SHP77 treated with DMSO at 0.1 percent for 48 hours (cell line): ENCODE data around the gene PCYOX1L.

Experiments
- DNase-seq: peaks from one replicate; lab custom pipeline; 2025; lab: John Stamatoyannopoulos, UW

PCYOX1L gene

GRCh38 chr5:149337736-149338135 lies 20.1 kb upstream of the PCYOX1L start:
- peak; percentile 81 for DNase-seq

DNA sequence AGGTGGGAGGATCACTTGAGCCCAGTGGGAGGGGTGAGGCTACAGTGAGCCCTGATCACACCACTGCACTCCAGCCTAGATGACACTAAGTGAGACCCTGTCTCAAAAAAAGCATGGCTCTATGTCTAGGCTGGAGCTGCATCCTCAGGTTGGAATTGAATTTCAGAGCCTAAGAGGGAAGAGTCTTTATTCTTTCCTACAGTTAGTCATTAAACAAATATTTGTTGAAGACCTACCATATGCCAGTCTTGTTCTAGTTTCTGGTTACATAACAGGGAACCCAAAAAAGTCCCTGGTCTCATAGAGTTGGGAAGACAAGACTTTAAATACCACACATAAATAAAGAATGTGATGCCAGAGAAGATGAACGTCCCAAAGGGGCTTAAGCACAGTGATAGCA lies 19.5 kb upstream of the PCYOX1L start:
- DNase-seq: no peak

DNA sequence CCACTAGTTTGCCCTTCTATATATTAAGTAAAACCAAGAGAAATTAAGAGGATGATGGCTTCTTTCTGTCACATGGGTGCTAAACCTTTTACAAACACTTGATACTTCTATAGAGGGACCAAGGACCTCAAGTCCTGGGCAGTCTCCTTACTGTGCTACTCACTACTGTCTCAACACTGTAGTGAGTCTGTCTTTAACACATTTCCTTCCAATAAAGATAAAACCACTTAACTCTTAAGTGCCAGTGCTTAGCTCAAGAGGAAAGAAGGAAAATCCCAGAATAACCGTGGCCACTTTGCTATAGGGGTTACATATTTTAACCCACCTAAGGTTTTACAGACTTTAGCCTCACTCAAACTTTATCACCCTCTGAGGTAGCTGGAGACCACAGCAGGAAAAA lies 16.9 kb upstream of the PCYOX1L start:
- no peak for DNase-seq

DNA sequence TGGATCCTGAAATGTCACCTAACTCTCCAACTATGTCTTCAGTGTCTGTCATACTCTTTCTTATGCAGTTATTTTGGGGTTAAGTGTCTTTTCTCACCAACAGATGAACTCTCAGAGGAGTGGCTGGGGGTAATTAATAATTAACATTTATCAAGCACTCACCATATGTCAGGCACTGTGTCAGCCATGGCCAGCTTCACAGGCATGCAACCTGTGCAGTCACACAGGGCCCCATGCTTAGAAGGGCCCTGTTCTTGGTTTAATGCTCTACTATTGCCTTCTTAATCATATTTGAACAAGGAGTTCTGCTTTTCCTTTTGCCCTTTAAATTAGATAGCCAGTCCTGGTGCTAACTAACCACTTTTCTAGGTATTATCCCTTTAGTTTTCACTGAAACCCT lies 16.0 kb upstream of the PCYOX1L start:
- DNase-seq: no peak

DNA sequence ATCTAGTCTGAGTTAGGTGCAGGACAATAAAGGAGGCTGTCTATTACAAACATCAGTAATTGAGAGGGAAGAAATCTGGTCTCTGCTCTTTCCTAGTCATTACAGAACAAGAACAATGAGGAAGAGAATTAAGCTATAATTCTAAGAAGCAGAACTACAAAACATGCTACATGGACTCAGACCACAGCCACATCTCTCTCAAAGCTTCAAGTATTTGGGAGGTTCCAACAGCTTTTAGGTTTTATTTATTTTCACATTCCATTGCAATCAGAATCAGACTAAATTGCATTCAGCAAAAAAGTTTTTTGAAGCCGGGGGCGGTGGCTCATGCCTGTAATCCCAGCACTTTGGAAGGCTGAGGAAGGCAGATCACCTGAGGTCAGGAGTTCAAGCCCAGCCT lies 13.7 kb upstream of the PCYOX1L start:
- no peak for DNase-seq

- DNase-seq: peak; percentile 94
These were observed 12.5 kb upstream of the PCYOX1L start, which contains the start of gene GRPEL2 for GRCh38 chr5:149345147-149345891. Gene GRPEL2 (plus strand): TSS chr5:149345499. CDS start chr5:149345540, 41 bp downstream.

- no peak for DNase-seq
These were observed 12.0 kb upstream of the PCYOX1L start for GRCh38 chr5:149345892-149346222.

- DNase-seq: no peak
These were observed 9.3 kb upstream of the PCYOX1L start for GRCh38 chr5:149348518-149348917.

GRCh38 chr5:149349382-149349781 lies 8.5 kb upstream of the PCYOX1L start:
- no peak for DNase-seq

- DNase-seq: no peak
These were observed 5.7 kb upstream of the PCYOX1L start for GRCh38 chr5:149352169-149352568.

GRCh38 chr5:149353911-149354310 lies 3.9 kb upstream of the PCYOX1L start:
- DNase-seq: no peak

DNA sequence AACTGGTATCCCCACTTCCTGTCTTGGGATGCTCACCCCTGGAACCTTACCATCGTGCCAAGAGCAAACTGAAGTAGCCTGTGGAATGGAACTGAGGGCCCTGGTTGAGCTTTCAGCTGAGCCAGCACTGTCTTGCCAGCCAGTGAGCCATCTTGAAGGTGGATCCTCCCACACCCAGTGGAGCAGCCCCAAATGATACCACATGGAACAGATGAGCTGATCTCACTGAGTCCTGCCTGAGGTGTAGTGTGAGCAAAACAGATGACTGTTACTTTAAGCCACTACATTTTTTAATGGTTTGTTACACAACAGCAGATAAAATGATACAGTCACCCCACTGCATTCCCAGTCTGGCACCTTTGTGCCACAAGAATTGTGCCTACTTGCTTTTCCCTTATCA lies 2.2 kb upstream of the PCYOX1L start:
- no peak for DNase-seq

DNA sequence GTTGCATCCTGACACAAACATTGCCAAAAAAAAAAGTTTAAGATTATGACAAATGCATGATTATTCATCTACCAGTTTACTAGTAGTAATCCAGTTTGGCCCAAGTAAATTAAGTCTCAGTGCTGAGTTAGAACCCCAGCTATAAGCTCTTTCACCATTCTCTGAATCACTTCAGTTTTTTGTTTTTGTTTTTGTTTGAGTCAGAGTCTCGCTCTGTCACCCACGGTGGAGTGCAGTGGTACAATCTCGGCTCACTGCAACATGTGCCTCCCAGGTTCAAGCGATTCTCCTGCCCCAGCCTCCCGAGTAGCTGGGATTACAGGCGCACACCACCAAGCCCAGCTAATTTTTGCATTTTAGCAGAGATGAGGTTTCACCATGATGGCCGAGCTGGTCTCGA lies 1.5 kb upstream of the PCYOX1L start:
- DNase-seq: no peak

- DNase-seq: no peak
These were observed 427 bp downstream of the PCYOX1L start for GRCh38 chr5:149358294-149358651.

DNA sequence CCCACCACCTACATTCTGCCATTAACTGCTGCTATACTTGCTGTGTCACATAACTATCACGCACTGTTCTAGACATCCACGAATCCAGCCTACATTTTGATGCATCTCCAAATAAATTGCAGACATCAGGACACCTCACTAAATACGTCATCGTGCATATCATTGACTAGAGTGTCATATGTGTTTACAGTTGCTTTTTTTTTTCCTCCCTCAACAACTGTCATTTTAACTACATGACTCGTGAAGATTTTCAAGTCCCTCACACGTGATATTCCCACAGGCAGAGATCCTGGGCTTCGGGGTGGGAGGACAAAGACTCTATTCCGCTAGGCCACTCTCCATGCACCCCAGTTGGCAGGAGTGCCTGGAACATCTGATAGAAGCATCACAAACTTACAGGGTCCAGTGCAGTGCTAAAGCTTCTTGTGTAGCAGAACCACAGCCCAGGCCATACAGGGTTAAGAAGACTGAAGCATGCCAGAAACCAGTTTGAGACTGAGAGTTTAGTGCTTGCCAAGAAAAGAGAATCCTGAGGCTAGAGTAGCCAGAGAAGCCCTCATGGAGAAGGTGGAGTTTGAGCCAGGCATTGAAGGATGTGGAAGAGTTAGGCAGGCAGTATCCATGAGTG lies 1.1 kb downstream of the PCYOX1L start:
- DNase-seq: no peak

DNA sequence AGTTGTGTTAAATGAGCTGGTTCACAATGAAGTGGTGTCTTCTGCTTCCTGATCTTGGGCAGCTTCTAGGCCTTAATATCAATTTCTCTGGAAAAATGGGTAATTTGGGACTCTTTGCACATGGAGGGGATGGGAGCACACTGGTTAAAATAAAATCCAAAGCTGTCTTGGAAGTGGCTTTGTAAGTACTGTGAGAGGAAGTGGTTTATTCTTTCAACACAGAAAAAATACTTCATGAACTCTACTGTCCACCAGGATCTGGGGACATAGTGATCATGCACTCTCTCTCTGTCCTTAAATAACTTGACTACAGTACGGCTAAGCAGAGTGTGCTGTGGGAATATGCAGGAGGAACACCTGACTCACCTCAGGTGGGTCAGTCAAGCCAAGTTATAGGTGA lies 2.4 kb downstream of the PCYOX1L start:
- no peak for DNase-seq

DNA sequence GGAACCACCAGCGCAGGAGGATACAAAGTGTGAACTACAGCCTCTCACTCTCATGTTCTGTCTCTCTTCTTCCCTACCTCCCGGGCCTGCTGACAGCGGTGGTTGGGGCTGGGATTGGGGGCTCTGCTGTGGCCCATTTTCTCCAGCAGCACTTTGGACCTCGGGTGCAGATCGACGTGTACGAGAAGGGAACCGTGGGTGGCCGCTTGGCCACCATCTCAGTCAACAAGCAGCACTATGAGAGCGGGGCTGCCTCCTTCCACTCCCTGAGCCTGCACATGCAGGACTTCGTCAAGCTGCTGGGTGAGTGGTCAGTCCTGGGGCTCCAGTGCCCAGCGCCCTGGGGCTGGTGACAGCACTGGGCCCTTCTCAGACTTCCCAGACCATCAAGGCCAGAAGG lies 4.7 kb downstream of the PCYOX1L start:
- DNase-seq: no peak

DNA sequence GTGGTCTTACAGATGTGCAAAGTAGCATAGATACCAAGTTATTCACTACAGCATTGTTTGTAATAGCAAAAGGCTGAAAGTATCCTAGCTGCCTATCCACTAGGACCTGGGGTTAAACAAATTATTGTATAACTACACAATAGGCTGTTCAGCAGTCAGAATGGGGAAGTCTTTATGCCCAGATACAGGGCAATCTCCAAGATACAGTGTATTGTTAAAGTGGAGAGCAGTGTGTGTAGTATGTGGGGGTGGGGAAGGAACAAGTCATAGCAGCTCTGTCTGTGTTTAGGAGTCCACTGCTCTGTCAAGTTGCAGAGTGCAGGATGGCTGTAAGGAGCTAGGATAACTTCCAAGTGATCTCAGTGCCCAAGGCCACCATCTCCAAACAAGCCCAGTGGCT lies 5.5 kb downstream of the PCYOX1L start:
- no peak for DNase-seq

DNA sequence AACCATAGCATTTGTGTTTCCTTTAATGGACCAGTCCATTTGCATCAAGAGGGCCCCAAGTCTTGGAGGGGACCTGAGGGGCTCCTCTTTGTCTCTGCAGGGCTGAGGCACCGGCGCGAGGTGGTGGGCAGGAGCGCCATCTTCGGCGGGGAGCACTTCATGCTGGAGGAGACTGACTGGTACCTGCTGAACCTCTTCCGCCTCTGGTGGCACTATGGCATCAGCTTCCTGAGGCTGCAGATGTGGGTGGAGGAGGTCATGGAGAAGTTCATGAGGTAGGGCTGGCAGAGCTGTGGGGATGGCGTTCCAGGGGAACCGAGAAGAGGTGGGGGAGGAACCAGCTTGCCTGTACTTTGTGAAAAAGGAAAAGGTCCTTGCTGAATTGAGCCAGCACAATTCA lies 6.1 kb downstream of the PCYOX1L start:
- no peak for DNase-seq

GRCh38 chr5:149364719-149365118 lies 6.9 kb downstream of the PCYOX1L start:
- DNase-seq: no peak

GRCh38 chr5:149365418-149365817 lies 7.6 kb downstream of the PCYOX1L start:
- no peak for DNase-seq

GRCh38 chr5:149366169-149366729 lies 8.4 kb downstream of the PCYOX1L start:
- no peak for DNase-seq

DNA sequence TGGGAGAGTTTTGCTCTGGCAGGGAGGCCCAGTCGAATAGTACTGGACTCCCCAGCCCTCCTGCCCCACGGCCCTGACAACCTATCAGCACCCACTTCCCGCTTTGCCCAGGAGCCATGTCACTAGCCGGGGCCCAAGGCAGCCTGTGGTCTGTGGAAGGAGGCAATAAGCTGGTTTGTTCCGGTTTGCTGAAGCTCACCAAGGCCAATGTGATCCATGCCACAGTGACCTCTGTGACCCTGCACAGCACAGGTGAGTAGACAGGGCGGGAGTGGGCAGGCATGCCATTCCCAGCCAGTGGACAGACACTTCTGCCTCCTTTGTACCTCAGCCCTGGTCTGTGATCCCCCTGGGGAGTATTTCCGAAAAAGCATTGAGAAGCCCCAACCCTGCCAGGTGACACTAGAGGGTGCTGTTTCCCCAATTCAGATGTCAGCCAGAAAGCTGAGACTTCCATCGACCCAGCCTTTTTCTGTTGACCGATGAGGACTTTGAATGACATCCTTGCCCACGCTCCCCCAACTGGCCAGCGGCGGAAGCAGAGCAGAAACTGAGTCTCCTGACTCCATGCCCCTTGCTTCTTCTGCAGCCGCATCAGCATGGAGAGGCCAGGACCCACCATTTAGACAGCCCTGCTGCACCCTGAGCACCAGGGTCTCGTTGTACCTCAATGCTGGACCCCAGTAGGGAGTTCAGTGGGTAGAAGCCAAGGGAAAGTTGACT lies 9.6 kb downstream of the PCYOX1L start:
- peak; percentile 77 for DNase-seq
